HEK293 (cell line): ENCODE data around the gene MYO1D.

Experiments used
- CTCF ChIA-PET: fragments of 350-600 bp; formaldehyde crosslinking; extraction: SDS; loops from one replicate; lab custom pipeline; 2021; ENCODE audit warnings: antibody characterized with exemption; lab: Yijun Ruan, JAX
- POLR2A ChIA-PET: fragments of 300-600 bp; formaldehyde crosslinking; extraction: SDS; loops from one replicate; lab custom pipeline; 2020; ENCODE audit warnings: antibody characterized with exemption, inconsistent platforms; lab: Yijun Ruan, JAX
- H3K27ac ChIP-seq: fragments of 200-500 bp; sonication (Bioruptor generic); 2 replicates; pipeline ENCODE4 v1.5.1; 2014; ENCODE audit warnings: low read depth, low read length, control low read depth, inconsistent platforms; ENCODE audit errors: extremely low read depth
- H3K36me3 ChIP-seq, 2 experiments: fragments of 200-500 bp in 1 of 2; sonication (Bioruptor generic) in 1 of 2; 1 replicate in 1 of 2; 2 replicates in 1 of 2; pipeline ENCODE4 v1.5.1; 2014 to 2017; ENCODE audit warnings: inconsistent platforms in 2 of 2, low read length in 2 of 2; ENCODE audit not compliant: control insufficient read depth in 2 of 2, insufficient read depth in 1 of 2
- H3K4me1 ChIP-seq: fragments of 200-500 bp; sonication (Bioruptor generic); 2 replicates; pipeline ENCODE4 v1.5.1; 2014; ENCODE audit warnings: mild to moderate bottlenecking, low read length, inconsistent platforms; ENCODE audit not compliant: control insufficient read depth, insufficient read depth
- H3K4me3 ChIP-seq: 2 replicates; pipeline ENCODE4 v1.5.1; 2011; ENCODE audit warnings: low read depth, mild to moderate bottlenecking, control low read depth, low read length, moderate library complexity
- H3K9me3 ChIP-seq: fragments of 200-500 bp; sonication (Bioruptor generic); 2 replicates; pipeline ENCODE4 v1.5.1; 2014; ENCODE audit warnings: low read depth, low read length, inconsistent platforms; ENCODE audit not compliant: control insufficient read depth, insufficient read depth
- ELK4 ChIP-seq: IDR thresholded peaks from 2 replicates; pipeline ENCODE4 v1.6.1; 2011; ENCODE audit warnings: mild to moderate bottlenecking, low read depth, low read length, borderline replicate concordance
- SCRT2 ChIP-seq: fragments of 450-650 bp; formaldehyde crosslinking; IDR thresholded peaks from 2 replicates; pipeline ENCODE4 v1.5.1; 2016; ENCODE audit warnings: missing biosample characterization, missing genetic modification characterization
- ZBTB48 ChIP-seq: fragments of 450-650 bp; formaldehyde crosslinking; IDR thresholded peaks from 2 replicates; pipeline ENCODE4 v1.5.1; 2016; ENCODE audit warnings: missing biosample characterization, missing genetic modification characterization
- ZFP3 ChIP-seq: fragments of 450-650 bp; formaldehyde crosslinking; IDR thresholded peaks from 2 replicates; pipeline ENCODE4 v1.5.1; 2016; ENCODE audit warnings: low read depth, missing biosample characterization, missing genetic modification characterization
- ZNF132 ChIP-seq: fragments of 450-650 bp; formaldehyde crosslinking; IDR thresholded peaks from 2 replicates; pipeline ENCODE4 v1.5.1; 2017; ENCODE audit warnings: missing biosample characterization, missing genetic modification characterization, borderline replicate concordance
- ZNF146 ChIP-seq: fragments of 450-650 bp; formaldehyde crosslinking; IDR thresholded peaks from 2 replicates; pipeline ENCODE4 v1.5.1; 2016; ENCODE audit warnings: missing biosample characterization, missing genetic modification characterization
- ZNF155 ChIP-seq: fragments of 450-650 bp; formaldehyde crosslinking; IDR thresholded peaks from 2 replicates; pipeline ENCODE4 v1.5.1; 2016; ENCODE audit warnings: missing biosample characterization, missing genetic modification characterization
- ZNF16 ChIP-seq: fragments of 450-650 bp; formaldehyde crosslinking; IDR thresholded peaks from 2 replicates; pipeline ENCODE4 v1.5.1; 2016; ENCODE audit warnings: low read depth, missing biosample characterization, missing genetic modification characterization
- ZNF2 ChIP-seq: fragments of 450-650 bp; formaldehyde crosslinking; IDR thresholded peaks from 2 replicates; pipeline ENCODE4 v1.5.1; 2016; ENCODE audit warnings: missing biosample characterization, missing genetic modification characterization
- ZNF426 ChIP-seq: fragments of 450-650 bp; formaldehyde crosslinking; IDR thresholded peaks from 2 replicates; pipeline ENCODE4 v1.5.1; 2017; ENCODE audit warnings: missing biosample characterization, missing genetic modification characterization, mild to moderate bottlenecking, inconsistent platforms, moderate library complexity
- ZNF488 ChIP-seq: fragments of 450-650 bp; formaldehyde crosslinking; IDR thresholded peaks from 2 replicates; pipeline ENCODE4 v1.5.1; 2016; ENCODE audit warnings: missing biosample characterization, missing genetic modification characterization
- ZNF560 ChIP-seq: fragments of 450-650 bp; formaldehyde crosslinking; IDR thresholded peaks from 2 replicates; pipeline ENCODE4 v1.5.1; 2017; ENCODE audit warnings: missing biosample characterization, missing genetic modification characterization, borderline replicate concordance
- ZNF585B ChIP-seq: fragments of 450-650 bp; formaldehyde crosslinking; IDR thresholded peaks from 2 replicates; pipeline ENCODE4 v1.5.1; 2016; ENCODE audit warnings: missing biosample characterization, missing genetic modification characterization
- ZNF639 ChIP-seq: fragments of 450-650 bp; formaldehyde crosslinking; IDR thresholded peaks from 2 replicates; pipeline ENCODE4 v1.5.1; 2016; ENCODE audit warnings: missing biosample characterization, missing genetic modification characterization
- ZNF76 ChIP-seq: fragments of 450-650 bp; formaldehyde crosslinking; IDR thresholded peaks from 2 replicates; pipeline ENCODE4; 2016; ENCODE audit warnings: low read depth, missing biosample characterization, missing genetic modification characterization, borderline replicate concordance
- TF ChIP-seq, protein P1 (sequence below): fragments of 450-650 bp; formaldehyde crosslinking; IDR thresholded peaks from 2 replicates; pipeline ENCODE4 v1.5.1; 2016; ENCODE audit warnings: missing biosample characterization, missing genetic modification characterization, borderline replicate concordance

MYO1D gene

DNA sequence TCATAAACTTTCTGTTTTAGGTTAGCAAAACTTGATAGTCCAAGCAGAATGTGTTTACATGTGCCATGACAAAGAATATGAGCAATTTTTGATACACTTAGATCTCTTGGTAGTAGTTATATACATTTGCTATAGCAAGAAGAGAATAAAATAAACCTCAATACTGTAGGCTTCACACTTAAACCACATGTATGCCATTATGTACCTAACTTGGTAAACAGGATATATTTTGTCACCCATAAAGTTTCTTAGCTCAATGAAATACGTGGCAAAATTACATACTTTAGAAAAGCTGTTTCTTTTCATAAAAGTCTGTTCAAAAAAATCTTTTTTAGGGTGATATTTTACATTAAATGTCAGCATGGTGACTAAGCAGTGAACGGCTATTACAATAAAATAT is 184.7 kb downstream of the MYO1D start:
- no peak for TF ChIP-seq ZNF146 (tag by site-specific recombination)
- no peak for TF ChIP-seq ZNF76 (tag by site-specific recombination)
- no peak for TF ChIP-seq ELK4
- TF ChIP-seq ZNF155, result no peak
- no peak for TF ChIP-seq ZNF585B
- TF ChIP-seq ZNF16 (tag by site-specific recombination), result no peak
- no peak for TF ChIP-seq ZFP3
- no peak for TF ChIP-seq ZNF2 (tag by site-specific recombination)
- no peak for TF ChIP-seq ZNF639 (tag by site-specific recombination)
- no peak for TF ChIP-seq ZNF426 (tag by site-specific recombination)
- no peak for TF ChIP-seq SCRT2 (tag by site-specific recombination)
- no peak for TF ChIP-seq ZBTB48 (tag by site-specific recombination)
- TF ChIP-seq ZNF560 (tag by site-specific recombination), result no peak
- Histone ChIP-seq H3K9me3 (no peaks in the 10 kb centered on the region), H3K36me3 (no peaks in the 10 kb centered on the region), H3K27ac (no peak overlapping the region), H3K4me1 (no peaks in the 10 kb centered on the region), H3K4me3 (no peak overlapping the region)
- ChIA-PET POLR2A (no interaction called here), CTCF (interaction anchor here (0.6 to 1.7 kb wide), 6 partner anchors 19 to 987 kb away, joined by 3 to 5 read pairs (median 4); partner anchors contain the start of gene PSMD11)

DNA sequence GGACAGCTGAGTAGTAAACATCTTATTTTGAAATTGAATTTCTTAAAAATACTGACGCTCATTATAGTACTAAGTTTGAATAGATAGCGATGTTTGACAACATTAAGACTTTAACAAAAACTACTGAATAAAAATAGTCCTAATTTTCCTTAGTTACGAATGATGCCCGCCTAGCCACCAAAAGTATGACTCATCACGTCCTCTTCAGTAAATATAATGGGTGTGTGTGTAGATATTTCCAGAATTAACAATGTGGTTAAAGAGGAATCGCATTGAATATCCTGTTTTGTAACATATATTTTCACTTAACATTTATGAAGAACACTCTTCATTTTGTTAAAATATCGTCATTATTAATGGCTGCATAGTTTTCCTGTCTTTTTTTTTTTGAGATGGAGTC is 187.6 kb downstream of the MYO1D start:
- no peaks in the 10 kb centered on the region for H3K4me1 ChIP-seq
- no peak for TF ChIP-seq ZNF488 (tag by site-specific recombination)
- no peak for TF ChIP-seq ZNF132 (tag by site-specific recombination)
- TF ChIP-seq, protein P1, sequence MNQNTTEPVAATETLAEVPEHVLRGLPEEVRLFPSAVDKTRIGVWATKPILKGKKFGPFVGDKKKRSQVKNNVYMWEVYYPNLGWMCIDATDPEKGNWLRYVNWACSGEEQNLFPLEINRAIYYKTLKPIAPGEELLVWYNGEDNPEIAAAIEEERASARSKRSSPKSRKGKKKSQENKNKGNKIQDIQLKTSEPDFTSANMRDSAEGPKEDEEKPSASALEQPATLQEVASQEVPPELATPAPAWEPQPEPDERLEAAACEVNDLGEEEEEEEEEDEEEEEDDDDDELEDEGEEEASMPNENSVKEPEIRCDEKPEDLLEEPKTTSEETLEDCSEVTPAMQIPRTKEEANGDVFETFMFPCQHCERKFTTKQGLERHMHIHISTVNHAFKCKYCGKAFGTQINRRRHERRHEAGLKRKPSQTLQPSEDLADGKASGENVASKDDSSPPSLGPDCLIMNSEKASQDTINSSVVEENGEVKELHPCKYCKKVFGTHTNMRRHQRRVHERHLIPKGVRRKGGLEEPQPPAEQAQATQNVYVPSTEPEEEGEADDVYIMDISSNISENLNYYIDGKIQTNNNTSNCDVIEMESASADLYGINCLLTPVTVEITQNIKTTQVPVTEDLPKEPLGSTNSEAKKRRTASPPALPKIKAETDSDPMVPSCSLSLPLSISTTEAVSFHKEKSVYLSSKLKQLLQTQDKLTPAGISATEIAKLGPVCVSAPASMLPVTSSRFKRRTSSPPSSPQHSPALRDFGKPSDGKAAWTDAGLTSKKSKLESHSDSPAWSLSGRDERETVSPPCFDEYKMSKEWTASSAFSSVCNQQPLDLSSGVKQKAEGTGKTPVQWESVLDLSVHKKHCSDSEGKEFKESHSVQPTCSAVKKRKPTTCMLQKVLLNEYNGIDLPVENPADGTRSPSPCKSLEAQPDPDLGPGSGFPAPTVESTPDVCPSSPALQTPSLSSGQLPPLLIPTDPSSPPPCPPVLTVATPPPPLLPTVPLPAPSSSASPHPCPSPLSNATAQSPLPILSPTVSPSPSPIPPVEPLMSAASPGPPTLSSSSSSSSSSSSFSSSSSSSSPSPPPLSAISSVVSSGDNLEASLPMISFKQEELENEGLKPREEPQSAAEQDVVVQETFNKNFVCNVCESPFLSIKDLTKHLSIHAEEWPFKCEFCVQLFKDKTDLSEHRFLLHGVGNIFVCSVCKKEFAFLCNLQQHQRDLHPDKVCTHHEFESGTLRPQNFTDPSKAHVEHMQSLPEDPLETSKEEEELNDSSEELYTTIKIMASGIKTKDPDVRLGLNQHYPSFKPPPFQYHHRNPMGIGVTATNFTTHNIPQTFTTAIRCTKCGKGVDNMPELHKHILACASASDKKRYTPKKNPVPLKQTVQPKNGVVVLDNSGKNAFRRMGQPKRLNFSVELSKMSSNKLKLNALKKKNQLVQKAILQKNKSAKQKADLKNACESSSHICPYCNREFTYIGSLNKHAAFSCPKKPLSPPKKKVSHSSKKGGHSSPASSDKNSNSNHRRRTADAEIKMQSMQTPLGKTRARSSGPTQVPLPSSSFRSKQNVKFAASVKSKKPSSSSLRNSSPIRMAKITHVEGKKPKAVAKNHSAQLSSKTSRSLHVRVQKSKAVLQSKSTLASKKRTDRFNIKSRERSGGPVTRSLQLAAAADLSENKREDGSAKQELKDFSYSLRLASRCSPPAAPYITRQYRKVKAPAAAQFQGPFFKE (tag by site-specific recombination), result no peak
- TF ChIP-seq, all 188 proteins: peak for 0
- H3K36me3 ChIP-seq, result no peaks in the 10 kb centered on the region
- POLR2A ChIA-PET, result no interaction called here
- no peak overlapping the region for H3K4me3 ChIP-seq
- H3K27ac ChIP-seq, result no peak overlapping the region
- CTCF ChIA-PET, result no interaction called here
- no peaks in the 10 kb centered on the region for H3K9me3 ChIP-seq
